NCI-H526 treated with DMSO at 0.1 percent for 48 hours (cell line): ENCODE data around the gene HECW1.
"Not testable (repeated sequence)": the region's sequence is repeated elsewhere in the genome, so short reads cannot be mapped to it uniquely, and the experiment has no call there.

Source experiments
- DNase-seq: peaks from one replicate; lab custom pipeline; 2025; lab: John Stamatoyannopoulos, UW

HECW1 gene

DNA sequence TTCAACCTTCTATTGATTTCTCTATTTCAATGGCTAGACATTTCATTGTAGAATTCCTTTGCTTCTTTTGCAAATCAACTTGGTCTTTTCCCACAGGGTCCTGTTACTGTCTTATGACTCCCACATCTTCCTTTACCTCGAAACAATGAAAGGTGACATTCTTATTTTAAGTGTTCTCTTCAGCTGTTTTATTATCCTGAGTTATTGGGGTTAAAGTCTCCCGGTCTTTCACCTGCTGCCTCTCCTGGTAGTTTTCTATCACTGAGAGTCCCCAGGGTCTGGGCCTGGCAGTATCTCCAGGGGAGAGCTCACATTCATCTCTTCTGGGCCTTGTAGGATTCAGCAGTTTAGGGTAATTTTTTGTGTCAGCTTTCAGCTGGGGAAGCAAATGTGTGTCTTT is 95.8 kb downstream of the HECW1 start:
- no peak for DNase-seq

DNA sequence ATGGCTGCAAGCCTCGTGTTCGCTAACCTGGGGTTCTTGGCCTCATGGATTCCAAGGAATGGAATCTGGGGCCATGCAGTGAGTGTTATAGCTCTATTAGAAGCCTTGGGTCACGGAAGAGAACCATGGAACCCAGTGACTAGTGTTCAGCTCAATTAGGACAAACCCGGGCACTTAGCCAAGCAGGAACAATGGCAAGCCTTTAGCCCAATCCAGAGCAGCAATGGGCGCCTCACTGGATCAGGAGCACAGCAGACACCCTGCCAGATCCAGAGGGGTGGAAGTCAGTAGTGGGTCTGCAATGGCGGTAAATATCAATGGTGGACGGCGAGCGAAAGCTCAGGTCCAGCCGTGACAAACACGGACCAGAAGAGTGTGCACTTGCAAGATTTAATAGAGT is 98.1 kb downstream of the HECW1 start:
- not testable (repeated sequence) for DNase-seq

DNA sequence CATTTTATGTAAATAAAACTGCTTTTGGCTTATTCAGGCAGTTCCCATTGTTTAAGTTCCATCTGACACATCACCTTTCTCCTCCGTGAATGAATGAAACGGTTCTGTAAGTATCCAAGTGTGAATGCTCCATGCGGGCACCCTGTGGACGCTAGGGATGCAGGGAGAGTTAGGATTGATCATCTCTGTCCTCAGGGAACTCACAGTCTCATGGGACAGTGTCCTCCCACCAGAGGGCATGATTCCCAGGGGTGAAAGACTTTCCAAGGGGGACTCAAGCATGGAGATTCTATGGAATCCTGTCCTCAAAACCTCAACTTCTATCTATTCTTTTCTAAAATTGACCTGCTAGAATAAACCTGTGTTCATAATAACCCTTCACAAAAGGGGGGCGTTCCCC is 98.8 kb downstream of the HECW1 start:
- DNase-seq, result no peak

DNA sequence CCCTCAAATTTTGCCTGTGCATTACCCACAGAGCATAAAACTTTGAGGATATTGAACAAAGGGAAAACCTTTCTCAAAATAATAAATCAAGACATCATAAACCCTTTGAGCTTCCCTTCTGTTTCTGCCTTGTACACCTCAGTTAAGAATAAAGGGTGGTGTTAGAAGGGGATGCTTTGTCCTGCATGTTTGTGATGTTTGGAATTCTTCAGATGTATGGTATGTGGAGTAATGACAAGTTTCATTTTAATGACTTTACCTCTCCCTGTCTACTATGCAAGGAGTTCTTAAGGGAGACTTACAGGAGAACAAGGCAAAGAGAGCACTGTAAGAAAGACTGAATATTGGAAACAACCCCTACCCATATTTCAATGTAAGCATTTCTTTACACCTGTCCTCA is 99.2 kb downstream of the HECW1 start:
- no peak for DNase-seq

DNA sequence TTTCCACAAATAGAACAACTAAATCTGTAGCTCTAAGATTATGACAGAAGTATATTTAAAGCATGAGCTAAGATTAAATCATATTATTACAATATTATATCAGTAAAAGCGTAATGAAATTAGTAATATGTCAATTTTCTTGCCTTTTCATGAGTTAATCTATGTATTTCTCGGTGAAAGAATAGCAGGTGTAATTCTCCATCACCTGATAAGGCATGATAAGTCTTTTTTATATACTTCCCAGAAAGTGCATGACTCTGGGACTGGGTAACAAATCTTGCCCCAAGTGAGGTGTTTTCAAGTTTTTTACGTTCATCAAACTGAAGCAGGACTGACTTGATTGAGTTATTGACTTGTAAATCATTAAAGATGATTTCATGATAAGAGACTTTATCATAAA is 100.5 kb downstream of the HECW1 start:
- DNase-seq, result no peak

DNA sequence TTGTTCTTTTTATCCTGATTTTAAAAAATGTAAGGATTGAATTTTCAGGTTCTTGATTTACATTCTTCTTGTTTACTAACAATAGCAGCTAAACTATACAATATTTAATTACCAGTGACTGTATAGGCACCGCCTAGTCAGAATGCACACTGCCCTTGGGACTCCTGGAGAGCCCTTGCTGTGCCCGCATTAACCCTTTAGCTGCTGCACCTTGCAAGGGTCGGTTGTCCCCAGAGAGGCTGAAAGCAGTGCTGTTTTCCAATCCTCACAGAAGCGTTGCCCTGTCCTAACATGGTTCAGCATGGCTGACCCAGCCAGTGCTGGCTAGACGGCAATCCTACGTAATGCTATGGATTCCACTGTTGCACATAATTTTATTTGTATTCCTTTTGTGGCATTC is 102.6 kb downstream of the HECW1 start:
- no peak for DNase-seq

DNA sequence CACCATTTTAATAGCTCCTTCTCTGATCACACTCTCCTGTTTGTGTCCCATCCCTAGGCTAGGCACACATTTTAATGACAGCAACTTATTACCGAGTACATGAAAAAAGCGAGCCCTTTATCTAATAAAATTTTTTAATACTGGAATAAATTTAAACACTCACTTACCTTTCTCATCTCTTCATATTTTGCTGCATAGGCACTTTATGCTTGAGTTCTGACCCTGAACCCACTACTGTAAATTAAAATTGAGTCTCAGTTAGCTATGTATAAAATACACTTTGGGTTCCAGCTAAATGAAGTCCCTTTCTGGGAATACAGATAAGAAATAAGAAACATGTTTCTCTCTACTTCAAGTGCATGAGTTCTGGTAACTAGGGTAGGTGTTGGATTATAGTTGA is 104.6 kb downstream of the HECW1 start:
- no peak for DNase-seq

DNA sequence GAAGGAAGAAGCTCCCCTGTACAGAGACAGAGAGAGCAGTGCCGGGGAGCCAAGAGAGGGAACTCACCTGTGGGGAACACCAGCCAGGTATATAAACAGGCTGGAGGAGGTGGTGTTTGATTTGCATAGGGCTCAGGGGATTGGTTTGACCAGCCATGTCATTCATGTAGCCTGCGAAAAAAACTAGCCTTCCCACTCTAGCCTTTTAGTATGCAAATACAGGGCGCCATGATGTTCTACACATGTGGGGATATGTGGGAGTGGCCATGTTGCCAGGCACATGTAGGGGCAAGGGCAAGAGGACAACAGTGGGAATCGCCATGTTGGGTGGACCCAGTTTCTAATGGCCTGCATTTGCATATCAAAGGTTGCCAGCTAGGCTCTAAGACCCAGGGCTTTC is 106.5 kb downstream of the HECW1 start:
- not testable (repeated sequence) for DNase-seq

DNA sequence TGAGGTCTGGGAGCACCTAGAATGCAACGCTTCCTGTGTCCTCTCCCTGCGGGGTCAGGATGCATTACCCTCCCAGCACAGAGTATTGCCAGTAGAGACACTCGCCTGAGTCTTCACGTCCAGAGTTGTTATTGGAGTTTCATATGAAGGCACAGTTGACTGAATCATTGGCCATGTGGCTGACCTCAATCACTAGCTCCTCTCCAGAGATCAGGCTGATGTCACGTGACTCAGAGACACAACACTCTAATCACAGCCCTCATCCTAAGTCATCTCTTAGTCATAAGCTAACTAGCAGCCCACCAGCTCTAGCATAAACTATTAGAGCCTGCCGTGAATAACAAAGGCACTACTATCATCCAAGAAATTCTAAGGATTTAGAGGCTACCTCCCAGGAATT is 107.8 kb downstream of the HECW1 start:
- no peak for DNase-seq

DNA sequence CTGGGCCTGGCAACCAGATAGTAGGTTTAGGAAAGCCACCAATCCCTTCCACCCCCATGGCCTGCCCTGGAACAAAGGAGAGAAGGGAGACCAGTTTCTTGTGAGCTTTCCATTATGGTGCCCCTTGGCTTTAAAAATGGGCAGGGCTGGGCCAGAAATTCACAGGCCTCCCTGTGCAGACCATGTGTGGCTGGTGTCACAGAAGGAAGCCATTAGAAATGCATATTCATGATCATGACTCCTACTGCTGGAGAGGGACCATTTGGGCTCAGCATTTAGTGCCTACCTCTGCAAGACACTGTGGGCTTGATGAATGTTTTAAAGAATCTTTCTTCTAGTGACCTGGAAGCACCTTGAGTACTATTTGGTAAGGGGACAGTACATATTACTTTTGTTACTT is 108.3 kb downstream of the HECW1 start:
- no peak for DNase-seq

DNA sequence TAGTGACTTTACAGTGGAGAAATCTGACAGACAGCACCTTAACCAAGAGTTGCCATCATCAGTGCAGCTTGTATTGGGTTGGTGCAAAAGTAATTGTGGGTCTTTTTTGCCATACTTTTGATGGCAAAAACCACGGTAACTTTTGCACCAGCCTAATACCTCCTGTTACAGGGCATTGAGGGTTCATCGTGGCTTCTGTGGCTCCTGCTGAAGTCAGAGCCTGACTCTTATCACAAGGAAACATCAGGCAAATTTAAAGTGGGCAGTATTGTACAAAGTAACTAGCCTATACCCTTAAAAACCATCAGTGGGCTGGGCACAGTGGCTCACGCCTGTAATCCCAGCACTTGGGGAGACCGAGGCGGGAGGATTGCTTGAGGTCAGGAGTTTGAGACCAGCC is 117.4 kb downstream of the HECW1 start:
- no peak for DNase-seq

DNA sequence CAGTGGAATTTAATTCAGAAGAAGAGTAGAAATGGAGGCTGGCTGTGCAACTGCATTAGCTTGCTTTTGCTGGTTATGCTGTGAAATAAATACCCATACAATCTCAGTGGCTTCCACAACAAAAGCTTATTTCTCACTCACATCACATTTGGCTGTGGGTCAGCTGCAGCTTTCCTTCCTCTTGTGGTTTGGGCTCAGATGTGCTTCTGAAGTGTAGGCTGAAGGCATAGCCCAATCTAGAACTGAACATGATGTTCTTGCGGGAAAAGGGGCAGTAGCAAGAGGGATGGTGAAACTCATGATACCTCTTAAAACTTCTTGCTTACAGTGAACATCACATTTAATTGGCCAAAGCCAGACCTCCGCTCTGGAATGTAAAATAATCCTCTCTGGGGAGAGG is 119.9 kb downstream of the HECW1 start:
- no peak for DNase-seq

DNA sequence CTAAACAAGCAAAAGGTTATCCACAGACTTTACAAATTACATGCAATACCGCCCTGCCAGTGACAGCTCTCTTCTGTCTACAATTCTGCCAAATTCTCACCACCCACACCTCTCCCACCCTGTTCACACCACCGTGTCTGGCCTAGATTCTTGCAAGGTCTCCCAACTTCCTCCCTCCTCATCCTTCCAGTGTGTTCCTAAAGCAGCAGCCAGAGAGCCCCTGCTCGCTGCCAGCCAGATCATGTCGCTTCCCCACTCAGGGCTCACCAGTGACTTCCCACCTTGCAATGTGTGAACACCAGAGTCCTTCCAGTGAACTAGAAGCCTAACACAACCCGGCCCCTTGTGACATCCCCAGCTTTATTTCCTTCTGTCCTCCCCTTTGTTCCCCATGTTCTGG is 121.6 kb downstream of the HECW1 start:
- DNase-seq, result no peak

DNA sequence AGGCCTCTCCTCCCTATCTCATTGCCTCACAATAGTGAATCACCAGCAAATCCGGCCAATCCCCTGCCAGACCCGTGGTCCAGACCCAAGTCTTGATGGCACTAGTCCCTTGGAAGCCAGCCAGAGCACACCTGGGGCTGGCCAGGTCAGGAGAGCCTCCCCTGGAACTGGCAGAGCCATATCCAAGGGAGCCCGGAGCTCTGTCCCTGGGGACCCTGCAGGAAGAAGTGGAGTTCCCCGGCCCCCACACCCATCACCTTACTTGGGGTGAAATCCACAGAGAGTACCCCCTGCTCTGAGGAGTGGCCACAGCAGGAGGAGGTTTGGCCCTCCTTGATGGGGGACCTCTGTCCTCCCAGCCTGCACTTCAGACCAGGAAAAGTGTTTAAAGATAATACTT is 122.5 kb downstream of the HECW1 start:
- DNase-seq, result no peak

DNA sequence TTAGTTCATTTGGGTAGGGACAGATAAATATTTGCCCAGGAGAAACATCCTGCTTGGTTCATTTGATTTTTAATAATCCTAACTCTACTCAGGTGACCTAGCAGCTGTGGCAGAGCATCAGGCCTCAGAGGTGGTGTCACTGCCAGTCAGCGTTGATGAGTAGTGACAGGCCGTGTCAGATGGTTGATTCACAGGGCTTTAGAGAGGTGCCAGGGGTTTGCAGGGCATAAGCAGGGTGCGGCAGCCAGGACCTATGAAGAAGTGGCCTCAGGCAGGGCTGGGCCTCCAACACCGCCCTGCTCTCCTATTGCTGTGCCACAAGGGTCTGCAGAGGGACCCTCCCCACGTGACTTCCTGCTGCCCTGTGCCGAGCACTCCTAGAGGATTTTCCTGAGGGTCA is 128.1 kb downstream of the HECW1 start:
- DNase-seq, result no peak

DNA sequence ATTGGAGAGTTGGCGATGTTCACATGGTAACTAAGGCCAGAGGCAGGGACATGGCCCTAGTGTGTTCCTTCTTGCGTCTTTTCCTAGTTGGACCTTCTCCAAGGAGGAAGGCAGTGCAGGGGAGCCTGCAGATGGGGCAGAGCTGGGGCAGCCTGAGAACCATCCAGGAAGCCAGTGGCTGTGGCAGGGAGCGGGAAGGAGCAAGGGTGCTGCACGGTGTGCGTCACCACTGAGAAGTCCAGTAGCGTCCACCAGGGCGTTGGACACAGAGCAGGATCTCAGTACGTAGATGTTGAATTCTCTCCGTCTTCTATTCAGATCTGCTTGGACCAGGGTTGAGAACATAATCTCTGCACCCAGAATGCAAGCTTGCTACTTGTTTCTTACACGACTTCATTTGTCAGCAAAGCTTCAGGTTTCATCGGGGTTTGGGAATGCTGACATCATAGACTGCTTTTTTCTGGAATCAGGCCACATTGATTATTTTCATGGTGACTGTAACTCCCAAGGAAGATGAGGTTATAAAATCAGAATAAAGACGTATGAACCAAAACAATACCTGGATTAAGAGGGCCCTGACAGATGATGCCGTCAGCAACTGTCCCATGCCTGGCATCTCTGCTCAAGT is 130.3 kb downstream of the HECW1 start:
- DNase-seq, result no peak

DNA sequence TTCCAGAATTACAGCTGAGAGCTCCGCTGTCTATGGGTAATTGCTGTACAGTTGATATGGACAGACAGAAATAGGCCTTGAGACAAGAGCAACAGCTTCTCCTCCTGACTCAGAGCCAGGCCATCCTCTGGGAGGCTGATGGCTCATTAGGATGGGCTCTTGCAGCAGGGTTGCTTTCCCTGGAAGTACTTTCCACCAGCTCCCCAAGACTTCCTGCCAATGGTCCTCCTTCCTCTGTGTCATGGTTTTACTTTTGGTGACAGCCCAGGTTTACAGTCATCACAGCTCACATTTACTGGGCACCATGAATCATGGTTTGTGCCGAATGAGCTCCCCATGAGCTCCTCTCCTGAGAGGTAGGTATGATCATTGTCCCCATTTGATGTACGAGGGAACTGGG is 131.8 kb downstream of the HECW1 start:
- no peak for DNase-seq

DNA sequence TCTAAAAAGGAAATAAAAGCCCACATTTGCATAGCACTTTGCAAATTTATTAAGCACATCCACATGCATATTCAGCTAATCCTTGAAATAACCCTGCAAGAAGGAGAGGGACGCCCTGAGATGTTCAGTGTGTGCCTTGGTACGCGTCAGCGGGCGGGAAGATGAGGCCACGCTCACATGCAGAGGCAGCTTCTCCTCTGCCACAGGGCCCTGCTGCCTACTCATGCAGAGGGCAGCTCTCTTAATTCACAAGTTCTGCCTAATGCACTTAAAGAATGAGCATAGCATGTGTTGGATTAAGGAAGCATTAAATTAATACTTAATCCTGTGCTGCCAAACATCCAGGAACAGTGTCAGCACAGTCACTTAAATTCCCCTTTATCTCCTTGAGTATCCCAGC is 132.3 kb downstream of the HECW1 start:
- no peak for DNase-seq

DNA sequence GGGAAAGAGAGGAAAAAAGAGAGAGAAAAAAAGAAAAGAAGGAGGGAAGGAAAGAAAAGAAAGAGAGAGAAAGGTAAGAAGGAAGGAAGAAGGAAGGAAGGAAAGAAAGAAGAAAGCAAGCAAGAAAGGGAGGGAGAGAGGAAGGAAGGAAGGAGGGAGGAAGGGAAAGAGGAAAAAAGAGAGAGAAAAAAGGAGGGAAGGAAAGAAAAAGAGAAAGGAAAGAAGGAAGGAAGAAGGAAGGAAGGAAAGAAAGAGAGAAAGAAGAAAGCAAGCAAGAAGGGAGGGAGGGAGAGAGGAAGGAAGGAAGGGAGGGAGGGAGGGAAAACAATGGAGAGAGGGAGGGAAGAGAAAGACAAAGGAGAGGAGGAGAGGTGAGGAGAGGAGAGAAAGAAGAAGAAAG is 135.3 kb downstream of the HECW1 start:
- no peak for DNase-seq

DNA sequence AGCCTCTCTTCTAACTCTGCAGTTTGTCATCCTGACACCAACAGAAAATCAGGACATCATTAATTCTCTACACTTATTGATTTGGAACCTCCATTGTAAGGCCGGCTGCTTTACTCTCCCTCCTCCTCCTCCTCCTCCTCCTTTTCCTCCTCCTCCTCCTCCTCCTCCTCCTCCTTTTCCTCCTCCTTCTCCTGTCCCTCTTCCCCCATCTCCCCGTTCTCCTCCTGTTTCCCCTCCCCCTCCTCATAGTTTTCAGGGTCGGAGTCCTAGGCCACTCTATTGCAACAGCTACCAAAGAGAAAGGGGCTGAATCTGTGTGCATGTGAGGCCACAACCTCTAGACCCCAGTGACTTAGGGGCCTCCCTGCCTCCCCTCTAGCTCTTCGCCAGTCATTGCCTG is 136.1 kb downstream of the HECW1 start:
- no peak for DNase-seq

DNA sequence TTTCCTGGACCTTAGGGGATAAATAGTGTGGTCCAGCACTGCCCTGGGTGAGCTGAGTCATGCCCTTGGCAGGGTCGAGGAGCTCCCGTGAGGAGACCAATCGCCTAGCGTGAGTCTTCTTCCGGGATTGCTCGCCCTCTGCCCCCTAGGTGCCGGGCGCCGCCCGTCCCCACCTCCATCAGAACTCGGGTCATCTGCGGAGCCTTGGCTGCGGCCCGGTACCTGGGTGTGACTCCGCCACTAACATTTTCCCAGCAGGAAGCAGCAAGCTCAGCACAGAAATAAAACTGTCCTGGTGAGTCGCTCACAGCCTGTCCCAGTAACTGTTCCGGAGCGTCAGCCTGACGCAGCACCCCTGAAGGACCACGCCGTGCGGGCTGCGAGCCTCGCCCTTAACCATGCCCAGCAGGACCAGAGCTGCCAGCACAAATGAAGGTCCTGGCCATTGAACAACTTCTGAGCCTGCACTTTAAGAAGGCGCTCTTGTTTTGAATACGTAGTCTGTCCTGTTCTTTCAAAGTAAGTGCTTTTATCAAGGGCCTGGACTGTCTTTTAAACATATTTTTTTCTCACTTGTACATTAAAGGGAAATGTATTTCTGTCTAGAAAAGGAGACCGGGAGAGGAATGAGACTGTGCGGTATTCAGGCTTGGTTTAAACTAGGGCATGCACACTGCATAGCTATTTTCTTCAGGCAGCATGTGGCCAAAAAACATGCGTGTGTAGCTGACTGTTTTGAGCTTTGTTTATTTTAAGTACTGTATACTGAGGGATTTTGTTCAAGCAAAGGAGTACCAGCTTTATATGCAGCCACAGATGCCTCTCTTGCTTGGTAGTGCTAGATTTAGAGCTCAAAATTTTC is 136.7 kb downstream of the HECW1 start:
- DNase-seq, result no peak

DNA sequence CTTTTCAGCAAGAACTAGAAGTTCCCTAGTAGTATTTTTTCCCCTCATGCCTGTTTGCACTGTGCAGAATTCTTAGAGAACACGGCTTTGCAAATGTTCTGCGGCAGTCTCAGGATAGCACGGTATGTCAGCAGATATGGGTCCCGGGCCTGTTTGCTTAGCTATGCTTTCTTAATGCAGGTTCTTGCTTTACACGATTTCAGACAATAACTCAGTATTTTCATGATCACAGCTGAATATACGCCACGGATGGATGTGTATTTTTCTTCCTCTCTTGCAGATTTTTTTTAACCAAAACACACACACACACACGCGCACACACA is 137.3 kb downstream of the HECW1 start:
- DNase-seq, result no peak

DNA sequence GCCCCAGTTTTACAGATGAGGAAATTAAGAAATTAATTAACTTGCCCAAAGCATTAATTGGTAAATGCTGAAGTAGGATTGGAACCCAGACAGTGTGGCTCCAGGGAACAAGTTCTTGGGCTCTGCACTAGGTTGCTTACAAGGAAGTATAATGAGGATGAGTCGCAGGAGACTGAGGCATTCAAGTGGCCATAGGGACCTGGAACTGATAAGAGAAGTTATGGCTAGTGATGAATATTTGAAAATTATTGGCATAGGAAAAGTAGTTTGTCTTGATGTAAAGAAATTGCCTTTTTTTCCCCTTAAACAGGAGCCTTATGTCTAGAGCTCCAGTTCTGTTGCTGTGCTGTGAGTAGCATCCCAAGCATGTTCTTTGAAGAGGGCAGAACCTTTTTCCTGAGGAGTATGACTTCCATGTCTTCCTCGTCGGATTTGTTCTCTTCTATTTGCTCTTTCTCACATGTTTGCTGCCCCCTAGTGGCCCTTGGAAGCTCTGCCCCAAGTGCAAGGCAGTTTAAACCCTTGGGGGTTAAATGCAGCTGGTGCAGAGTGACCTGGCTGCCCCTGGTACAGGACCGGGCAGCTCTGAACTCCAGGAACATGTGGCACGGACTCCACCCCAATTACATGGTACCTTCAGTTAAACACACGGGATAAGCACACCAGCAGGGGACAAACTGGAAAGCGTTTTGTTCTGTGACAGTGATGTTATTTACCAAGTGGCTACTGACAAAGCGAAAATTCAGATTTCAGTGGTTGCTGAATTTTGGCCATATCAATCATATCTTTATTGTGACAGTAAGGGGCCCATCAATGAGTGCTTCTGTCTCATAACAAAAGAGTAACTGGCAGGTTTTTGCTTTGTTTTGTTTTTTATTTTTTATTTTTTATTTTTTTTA is 148.8 kb downstream of the HECW1 start:
- peak; percentile 46 for DNase-seq
